Stimulated activated CD8-positive, alpha-beta memory T cell treated with anti-CD3 and anti-CD28 coated beads, Interleukin-7, amount 100 ng/mL, for 1 hour (primary cell): ENCODE measurements around the gene SASH1.

ENCODE experiments used
- DNase-seq, 2 donors: peaks; one replicate each; pipeline ENCODE4 v3.0.0-alpha.2; 2020; ENCODE audit warnings: low read depth in 2 of 2

The SASH1 gene

GRCh38 chr6:148493424-148493823 lies 150.8 kb downstream of the SASH1 start:
- DNase-seq: no peak

- no peak for DNase-seq
Measured at GRCh38 chr6:148494226-148494625, 151.6 kb downstream of the SASH1 start.

- no peak for DNase-seq
Measured at GRCh38 chr6:148495029-148495428, 152.4 kb downstream of the SASH1 start.

GRCh38 chr6:148497257-148497656 lies 154.6 kb downstream of the SASH1 start:
- DNase-seq: no peak

GRCh38 chr6:148497717-148498116 lies 155.1 kb downstream of the SASH1 start:
- DNase-seq: no peak

- no peak for DNase-seq
Measured at GRCh38 chr6:148500402-148500801, 157.8 kb downstream of the SASH1 start.

GRCh38 chr6:148501178-148501590 lies 158.5 kb downstream of the SASH1 start:
- DNase-seq: no peak

GRCh38 chr6:148502083-148502772 lies 159.6 kb downstream of the SASH1 start:
- DNase-seq: no peak

GRCh38 chr6:148502773-148503135 lies 160.1 kb downstream of the SASH1 start:
- no peak for DNase-seq

GRCh38 chr6:148503703-148504102 lies 161.1 kb downstream of the SASH1 start:
- no peak for DNase-seq

GRCh38 chr6:148507774-148508173 lies 165.1 kb downstream of the SASH1 start:
- DNase-seq: no peak

GRCh38 chr6:148508401-148509041 lies 165.9 kb downstream of the SASH1 start:
- no peak for DNase-seq

GRCh38 chr6:148509119-148509799 lies 166.6 kb downstream of the SASH1 start:
- no peak for DNase-seq

GRCh38 chr6:148509800-148510581 lies 167.4 kb downstream of the SASH1 start:
- no peak for DNase-seq

GRCh38 chr6:148513145-148514071 lies 170.8 kb downstream of the SASH1 start:
- no peak for DNase-seq

- DNase-seq: no peak
Measured at GRCh38 chr6:148514091-148514845, 171.6 kb downstream of the SASH1 start.

- no peak for DNase-seq
Measured at GRCh38 chr6:148516217-148516616, 173.6 kb downstream of the SASH1 start.

- no peak for DNase-seq
Measured at GRCh38 chr6:148516617-148517016, 174.0 kb downstream of the SASH1 start.

- DNase-seq: no peak
Measured at GRCh38 chr6:148517470-148517869, 174.8 kb downstream of the SASH1 start.

- DNase-seq: no peak
Measured at GRCh38 chr6:148518511-148519156, 176.0 kb downstream of the SASH1 start.
